GM12801 (cell line): Measurements from ENCODE around the gene OXNAD1.

ENCODE experiments used
- CTCF ChIP-seq: IDR thresholded peaks from one replicate; pipeline ENCODE4 v1.5.1; 2011; ENCODE audit warnings: control low read depth; ENCODE audit not compliant: insufficient read length; ENCODE audit errors: extremely low read depth

Gene OXNAD1

GRCh38 chr3:16239780-16240179 is 25.2 kb upstream of the OXNAD1 start:
- TF ChIP-seq CTCF = no peak

- TF ChIP-seq CTCF = no peak
These were observed 24.6 kb upstream of the OXNAD1 start for GRCh38 chr3:16240229-16241023.

- TF ChIP-seq CTCF = no peak
These were observed 23.8 kb upstream of the OXNAD1 start for GRCh38 chr3:16241225-16241624.

- no peak for TF ChIP-seq CTCF
These were observed 22.8 kb upstream of the OXNAD1 start for GRCh38 chr3:16242177-16242576.

- TF ChIP-seq CTCF = no peak
These were observed 21.1 kb upstream of the OXNAD1 start for GRCh38 chr3:16243706-16244490.

GRCh38 chr3:16245609-16246008 is 19.4 kb upstream of the OXNAD1 start:
- TF ChIP-seq CTCF = no peak

- TF ChIP-seq CTCF = no peak
These were observed 17.5 kb upstream of the OXNAD1 start for GRCh38 chr3:16247282-16248061.
